K562 (cell line): ENCODE results near the gene CDNF. TPM values are rescaled to one million over a fixed set of nuclear protein-coding genes. Genes with fewer than 3 reads are reported as not detected.

ENCODE experiments used
- ATAC-seq: fragments of 200-7000 bp; cut with Tn5 transposase; 3 replicates; pipeline ENCODE4 v1.9.1; 2020; ENCODE audit warnings: moderate library complexity
- BruUV-seq: library from RNA; stranded (reverse); fragments of 400-500 nt; replicated peaks from 2 replicates; lab custom pipeline; 2021; lab: Mats Ljungman, UMichigan
- CTCF ChIA-PET: fragments of 300-600 bp; formaldehyde crosslinking; extraction: SDS; loops from one replicate; lab custom pipeline; 2021; ENCODE audit warnings: low intra/inter-chr PET ratio; lab: Yijun Ruan, JAX
- POLR2A ChIA-PET: fragments of 300-600, 350-650 bp; sonication (Branson Sonifier 250); formaldehyde crosslinking; extraction: SDS; loops from one replicate; lab custom pipeline; 2021; ENCODE audit warnings: antibody characterized with exemption, inconsistent platforms; lab: Yijun Ruan, JAX
- DNase-seq, 4 experiments: peaks; one replicate each; pipeline versions ENCODE4 v3.0.0 to v3.0.0-alpha.2; 2011 to 2018; ENCODE audit warnings: low spot score in 3 of 4, mixed read lengths in 3 of 4; ENCODE audit errors: extremely low read depth in 1 of 4
- FAIRE-seq: peaks from 2 replicates; lab custom pipeline; 2011; peaks lifted over from hg19 to GRCh38; lab: Jason Lieb, UNC
- H2AFZ ChIP-seq: 2 replicates; pipeline ENCODE4 v1.6.0; 2011; ENCODE audit warnings: low read depth, low read length, control low read depth, inconsistent platforms
- H3K27ac ChIP-seq: fragments of 200-600 bp; 3 replicates; pipeline ENCODE4 v1.8.0; 2011; ENCODE audit warnings: low read depth, mild to moderate bottlenecking, control low read depth, inconsistent platforms, low read length, moderate library complexity, mixed read lengths; ENCODE audit errors: extremely low read depth
- H3K27me3 ChIP-seq, 2 experiments: fragments of 300-600 bp in 1 of 2; 2 replicates in 1 of 2; 3 replicates in 1 of 2; pipeline versions ENCODE4 v1.6.0 to v1.8.0; 2011; ENCODE audit warnings: inconsistent platforms in 2 of 2, low read length in 2 of 2, mild to moderate bottlenecking in 1 of 2, mixed read lengths in 1 of 2, moderate library complexity in 1 of 2; ENCODE audit not compliant: control insufficient read depth in 2 of 2, insufficient read depth in 2 of 2
- H3K36me3 ChIP-seq: fragments of 300-600 bp; 3 replicates; pipeline ENCODE4 v1.8.0; 2011; ENCODE audit warnings: mild to moderate bottlenecking, low read length, inconsistent platforms; ENCODE audit not compliant: control insufficient read depth, insufficient read depth
- H3K4me1 ChIP-seq, 2 experiments: fragments of 200-600 bp in 1 of 2; replicated peaks in 1 of 2; 2 replicates in 1 of 2; 3 replicates in 1 of 2; pipeline versions ENCODE4 v1.5.1 to v1.8.0; 2011; ENCODE audit warnings: inconsistent platforms in 2 of 2, low read length in 2 of 2, mild to moderate bottlenecking in 1 of 2, mixed read lengths in 1 of 2, moderate library complexity in 1 of 2; ENCODE audit not compliant: control insufficient read depth in 2 of 2, insufficient read depth in 2 of 2
- H3K4me2 ChIP-seq: 2 replicates; pipeline ENCODE4 v1.6.1; 2011; ENCODE audit warnings: low read length, control low read depth, inconsistent platforms, mixed read lengths; ENCODE audit not compliant: insufficient read depth
- H3K4me3 ChIP-seq: fragments of 200-600 bp; sonication (generic), shearing (Covaris generic); 2 replicates; pipeline ENCODE4 v1.5.1; 2016; ENCODE audit warnings: control low read depth, inconsistent platforms
- H3K79me2 ChIP-seq: fragments of 200-600 bp; 3 replicates; pipeline ENCODE4 v1.8.0; 2011; ENCODE audit warnings: low read length, inconsistent platforms; ENCODE audit not compliant: control insufficient read depth, insufficient read depth
- H3K9ac ChIP-seq, 2 experiments: 2 replicates each; pipeline versions ENCODE4 v1.6.0 to v1.6.1; 2011; ENCODE audit warnings: low read depth in 2 of 2, low read length in 2 of 2, control low read depth in 1 of 2, inconsistent platforms in 1 of 2, mild to moderate bottlenecking in 1 of 2, mixed read lengths in 1 of 2; ENCODE audit not compliant: insufficient read depth in 1 of 2
- H3K9me1 ChIP-seq: one replicate; pipeline ENCODE4 v1.6.0; 2011; ENCODE audit warnings: inconsistent platforms, mild to moderate bottlenecking, low read length, moderate library complexity; ENCODE audit not compliant: control insufficient read depth, insufficient read depth
- H3K9me3 ChIP-seq: replicated peaks from 2 replicates; pipeline ENCODE4 v1.5.1; 2011; ENCODE audit warnings: low read depth, low read length, inconsistent platforms; ENCODE audit not compliant: control insufficient read depth, insufficient read depth
- H4K20me1 ChIP-seq: replicated peaks from 2 replicates; pipeline ENCODE4 v1.6.1; 2011; ENCODE audit warnings: low read length, inconsistent platforms, mixed read lengths; ENCODE audit not compliant: control insufficient read depth, insufficient read depth
- E2F6 ChIP-seq, 2 experiments: IDR thresholded peaks; 2 replicates each; pipeline ENCODE4 v1.6.1; 2011; ENCODE audit warnings: borderline replicate concordance in 1 of 2, control low read depth in 1 of 2, low read depth in 1 of 2, low read length in 1 of 2, mild to moderate bottlenecking in 1 of 2, mixed read lengths in 1 of 2, moderate library complexity in 1 of 2; ENCODE audit not compliant: insufficient read depth in 1 of 2, insufficient read length in 1 of 2, poor library complexity in 1 of 2, severe bottlenecking in 1 of 2; ENCODE audit errors: extremely low read depth in 1 of 2
- EP300 ChIP-seq: IDR thresholded peaks from 2 replicates; pipeline ENCODE4 v1.6.1; 2012; ENCODE audit warnings: low read length, improper control_type of control experiment
- HBP1 ChIP-seq: fragments of 450-650 bp; formaldehyde crosslinking; IDR thresholded peaks from 2 replicates; pipeline ENCODE4 v1.4.0; 2022; ENCODE audit warnings: missing genetic modification characterization
- HDAC1 ChIP-seq, 2 experiments: fragments of 450-650 bp; IDR thresholded peaks; 2 replicates each; pipeline ENCODE4 v1.6.1; 2016 to 2017; ENCODE audit warnings: inconsistent platforms in 1 of 2, mild to moderate bottlenecking in 1 of 2, moderate library complexity in 1 of 2
- MTA1 ChIP-seq: fragments of 450-650 bp; IDR thresholded peaks from 2 replicates; pipeline ENCODE4 v1.6.1; 2017; ENCODE audit warnings: borderline replicate concordance
- RNF2 ChIP-seq: sonication (generic); IDR thresholded peaks from 2 replicates; pipeline ENCODE4 v1.6.1; 2016
- RREB1 ChIP-seq: fragments of 250-450 bp; sonication (Bioruptor Pico); IDR thresholded peaks from 2 replicates; pipeline ENCODE4 v1.4.0; 2020
- SMAD3 ChIP-seq: fragments of 450-650 bp; formaldehyde crosslinking; conservative IDR thresholded peaks from 2 replicates; pipeline ENCODE4 v1.4.0; 2020; ENCODE audit warnings: mild to moderate bottlenecking
- ZNF740 ChIP-seq, 3 experiments: fragments of 200-800 bp in 1 of 3; sonication (Bioruptor generic) in 1 of 3; sonication (generic) in 1 of 3; formaldehyde crosslinking in 1 of 3; IDR thresholded peaks; 2 replicates each; pipeline versions ENCODE4 v1.6.1 to v1.8.0; 2016 to 2022; ENCODE audit warnings: mild to moderate bottlenecking in 2 of 3, missing compliant biosample characterization in 2 of 3, missing genetic modification characterization in 2 of 3, missing genetic modification reagents in 1 of 3
- WGBS: fragments of 100-300 bp; shearing (Covaris generic); methylation state at CpG from one replicate; pipeline ENCODE4 v1.1.6; 2016; ENCODE audit warnings: low coverage, mixed read lengths; ENCODE audit not compliant: insufficient coverage; ENCODE audit errors: missing lambda C conversion rate; 5-methylcytosine and 5-hydroxymethylcytosine counted together
- in situ Hi-C: fragments of 300-500 bp; cut with MboI; formaldehyde crosslinking; loops from 4 replicates; pipeline ENCODE4 v1.15.0; 2018; ENCODE audit warnings: inconsistent platforms, mixed read lengths
- intact Hi-C: fragments of 100-400 bp; cut with micrococcal nuclease; formaldehyde crosslinking; loops from 2 replicates; pipeline ENCODE4 v1.14.2; 2022
- polyA plus RNA-seq, 8 experiments: library from polyadenylated mRNA; depleted of rRNA in 4 of 8; stranded (reverse) in 5 of 8; unstranded in 3 of 8; fragments of >200 nt; fragmentation: Nextera tagmentation in 2 of 8; fragmentation: Illumina TruSeq in 1 of 8; extraction: Ambion mirVana in 2 of 8; extraction: Trizol in 1 of 8; gene quantifications; 2 replicates each; pipeline versions ENCODE4 v1.2.1 to v1.2.3, GENCODE V29; 2011 to 2014; ENCODE audit warnings: inconsistent platforms in 1 of 8, missing spikeins in 1 of 8
- total RNA-seq, 7 experiments: library from RNA; depleted of rRNA in 6 of 7; stranded (reverse); fragments of >200 nt in 6 of 7; fragmentation: Illumina TruSeq in 2 of 7; extraction: Trizol in 2 of 7; gene quantifications; 2 replicates each; pipeline versions ENCODE4 v1.2.1 to v1.2.3, GENCODE V29; 2011 to 2021; ENCODE audit warnings: low replicate concordance in 1 of 7

The CDNF gene
- total and polyA plus RNA-seq, 9 of the 15 experiments (the other 6 are each of a cell fraction or from before 2014, with no cell fraction given), result 0.18 to 1.6 (median 0.61) TPM

- no peaks in the 10 kb centered on the region for H3K27me3 ChIP-seq
- intact Hi-C loops (loop anchor here (5.0 kb wide), 1 partner anchor 42 kb away; the partner anchor contains the start of genes CDNF, HSPA14 and MSANTD7), in situ Hi-C loops (no loop called here)
- ChIA-PET POLR2A (interaction anchor here (0.8 to 2.5 kb wide), 7 partner anchors 10 to 75 kb away, joined by 3 to 17 read pairs (median 4); partner anchors contain the start of genes CDNF, DCLRE1C, HSPA14 and MSANTD7), CTCF (interaction anchor here (0.6 kb wide), 1 partner anchor 75 kb away, joined by 3 read pairs; the partner anchor contains the start of gene DCLRE1C)
- peak overlapping the region; percentile 85 for H3K27ac ChIP-seq
- peaks cover 28% of the 10 kb centered on the region; the same call in 2 of the 3 replicates for H3K36me3 ChIP-seq
- H3K4me1 ChIP-seq, result peaks cover 12 to 15% of the 10 kb centered on the region in 2 experiments
- no TSS peak for BruUV-seq
- H3K9me3 ChIP-seq, result no peaks in the 10 kb centered on the region
- H3K79me2 ChIP-seq, result peaks cover 77% of the 10 kb centered on the region
- H3K9ac ChIP-seq, result peak overlapping the region; percentile 78 to 95
- ATAC-seq (peak; percentile 10), FAIRE-seq (no peak), DNase-seq (peak in 2 of 4 experiments; percentile 22 to 30)
- H2AFZ ChIP-seq, result peak overlapping the region; percentile 75
- no peaks in the 10 kb centered on the region for H3K9me1 ChIP-seq
- peak overlapping the region; percentile 78 for H3K4me2 ChIP-seq
- WGBS, result under 1% methylated on average over 52 of the region's 60 CpGs
- peak overlapping the region; percentile 96 for H3K4me3 ChIP-seq
- peaks cover 13% of the 10 kb centered on the region for H4K20me1 ChIP-seq
- TF ChIP-seq SMAD3 (CRISPR knock-in tag) (no peak), HDAC1 (IDR thresholded peaks at IDR 0.05) (0 out of 4 replicates have a peak, but pooled peaks of 1 of the 2 experiments have one; percentile 6), RNF2 (0 out of 2 replicates have a peak, but pooled peaks have one; percentile 8), RREB1 (0 out of 2 replicates have a peak, but pooled peaks have one; percentile 38), MTA1 (no peak), HBP1 (CRISPR knock-in tag) (peak; percentile 5; the same call in 1 of the 2 replicates), ZNF740 (CRISPR knock-in tag; IDR thresholded peaks at IDR 0.05) (peak; percentile 14; the same call in 1 of the 2 replicates), ZNF740 (tag; IDR thresholded peaks at IDR 0.05) (0 out of 4 replicates have a peak, but pooled peaks of 1 of the 2 experiments have one; percentile 43), E2F6 (IDR thresholded peaks at IDR 0.05; ENCODE audit: borderline replicate concordance in 1 of 2, extremely low read depth in 1 of 2, insufficient read depth in 1 of 2, insufficient read length in 1 of 2, low read depth in 1 of 2, low read length in 1 of 2, poor library complexity in 1 of 2, severe bottlenecking in 1 of 2) (peak in 1 of 2 experiments; percentile 80), EP300 (no peak)
Observed at GRCh38 chr10:14879124-14879927, 41.5 kb upstream of the CDNF start.
